Sigmoid colon (tissue), 7 donors: ENCODE data around the gene RPH3AL. TPM values are rescaled to one million over a fixed set of nuclear protein-coding genes. Genes with fewer than 3 reads are reported as not detected.
A peak's percentile ranks its signal among the peaks of the same experiment; 100 is the strongest.

Source experiments
- DNase-seq: peaks from one replicate; pipeline ENCODE4 v3.0.0-alpha.2; 2019
- H3K27ac ChIP-seq, 4 donors: fragments of 200-600 bp; sonication (generic); one replicate each; pipeline ENCODE4 v1.5.1; 2016 to 2019; ENCODE audit warnings: mild to moderate bottlenecking in 1 of 4
- H3K27me3 ChIP-seq, 3 donors: fragments of 200-600 bp; sonication (generic); one replicate each; pipeline ENCODE4 v1.5.1; 2019; ENCODE audit warnings: mild to moderate bottlenecking in 1 of 3
- H3K36me3 ChIP-seq, 4 donors: fragments of 200-600 bp; sonication (generic); one replicate each; pipeline ENCODE4 v1.5.1; 2016 to 2019
- H3K4me1 ChIP-seq, 4 donors: fragments of 200-600 bp; sonication (generic); one replicate each; pipeline ENCODE4 v1.5.1; 2017 to 2019
- H3K4me3 ChIP-seq, 4 donors: fragments of 200-600 bp; sonication (generic); one replicate each; pipeline ENCODE4 v1.5.1; 2017 to 2019; ENCODE audit warnings: mild to moderate bottlenecking in 2 of 4, moderate library complexity in 1 of 4
- H3K9me3 ChIP-seq, 4 donors: fragments of 200-600 bp in 3 of 4; sonication (generic) in 3 of 4; one replicate each; pipeline versions ENCODE4 v1.5.1 to v1.6.1; 2013 to 2019
- CTCF ChIP-seq, 4 experiments: fragments of 450-650 bp in 3 of 4; fragments of 200-600 bp in 1 of 4; IDR thresholded peaks; one replicate each; pipeline ENCODE4 v1.5.1; 2016 to 2019; ENCODE audit warnings: antibody characterized with exemption in 4 of 4, mild to moderate bottlenecking in 3 of 4, moderate library complexity in 2 of 4
- EP300 ChIP-seq, 4 donors: sonication (generic); formaldehyde crosslinking; IDR thresholded peaks; one replicate each; pipeline ENCODE4 v1.6.1; 2017; ENCODE audit warnings: antibody characterized with exemption in 4 of 4
- POLR2A ChIP-seq, 2 donors: fragments of 450-650 bp; IDR thresholded peaks; one replicate each; pipeline ENCODE4 v1.6.1; 2016; ENCODE audit warnings: antibody characterized with exemption in 2 of 2, mild to moderate bottlenecking in 2 of 2, moderate library complexity in 2 of 2
- POLR2AphosphoS5 ChIP-seq, 4 donors: sonication (generic); formaldehyde crosslinking; IDR thresholded peaks; one replicate each; pipeline ENCODE4 v1.6.1; 2017; ENCODE audit warnings: antibody characterized with exemption in 4 of 4
- WGBS, 2 donors: extraction: QIAGEN DNeasy Blood & Tissue Kit; methylation state at CpG; one replicate each; pipeline ENCODE4 v1.1.7; 2013; 5-methylcytosine and 5-hydroxymethylcytosine counted together
- intact Hi-C: fragments of 100-400 bp; cut with DNase I; formaldehyde crosslinking; loops from one replicate; pipeline ENCODE4 v1.15.1; 2023
- polyA plus RNA-seq, 3 donors: library from polyadenylated mRNA; stranded (reverse); fragments of 200-250 nt; gene quantifications; one replicate each; pipeline ENCODE4 v1.2.3, GENCODE V29; 2013
- total RNA-seq, 4 donors: library from RNA; depleted of rRNA; stranded (reverse); fragments of >200 nt; gene quantifications; one replicate each; pipeline ENCODE4 v1.1.0, GENCODE V29; 2016
- donor health status: healthy with polysubstance abuse.
- donor health status: Bipolar disorder and iron deficiency.
- donor health status: healthy.

Gene RPH3AL
- total and polyA plus RNA-seq, 7 donors, result 1.8 to 23.1 (median 12.7) TPM

DNA sequence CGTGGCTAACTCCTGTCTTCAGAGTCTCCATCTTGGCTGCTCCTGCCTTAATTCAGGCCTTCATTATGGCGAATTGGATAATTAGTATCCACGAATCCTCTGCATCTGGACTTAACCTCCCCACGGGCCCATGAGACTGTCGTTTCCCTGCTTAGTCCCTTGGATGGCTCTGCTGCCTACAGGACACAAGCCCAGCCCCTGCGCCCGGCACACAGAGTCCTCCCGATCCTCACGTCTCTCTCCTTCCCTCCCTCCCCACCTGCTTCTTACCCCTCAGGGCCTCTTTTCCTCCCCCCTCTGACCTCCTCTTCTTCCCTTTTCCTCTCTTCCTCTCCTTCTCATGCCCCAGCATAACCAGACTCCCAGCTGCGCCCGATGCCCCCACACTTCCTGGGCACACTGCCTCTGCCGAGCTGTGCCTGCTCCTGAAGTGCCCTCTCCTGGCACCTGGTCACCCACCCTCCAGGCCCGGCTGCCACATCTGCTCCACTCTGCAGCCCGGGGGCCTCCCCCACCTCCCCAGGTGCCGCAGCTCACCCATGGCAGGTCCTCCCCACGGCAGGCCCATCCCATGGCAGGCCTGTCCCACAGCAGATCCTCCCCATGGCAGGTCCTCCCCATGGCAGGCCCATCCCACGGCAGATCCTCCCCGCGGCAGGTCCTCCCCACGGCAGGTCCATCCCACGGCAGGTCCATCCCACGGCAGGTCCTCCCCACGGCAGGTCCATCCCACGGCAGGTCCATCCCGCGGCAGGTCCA is 45.9 kb downstream of the RPH3AL start:
- intact Hi-C loops, result no loop called here
- Histone ChIP-seq H3K36me3 (no peaks in the 10 kb centered on the region), H3K27me3 (no peaks in the 10 kb centered on the region), H3K27ac (peak overlapping the region in 1 of 4 donors; percentile 14), H3K9me3 (no peaks in the 10 kb centered on the region), H3K4me1 (peaks cover 0 to 23% (median 12%) of the 10 kb centered on the region in 4 donors), H3K4me3 (no peak overlapping the region)
- DNase-seq, result no peak
- WGBS, 2 donors, result 87 to 90% methylated on average over 26 of the region's 26 CpGs
- TF ChIP-seq POLR2AphosphoS5 (IDR thresholded peaks at IDR 0.05) (no peak), EP300 (IDR thresholded peaks at IDR 0.05) (no peak), CTCF (IDR thresholded peaks at IDR 0.05) (no peak), POLR2A (IDR thresholded peaks at IDR 0.05) (no peak)

GRCh38 chr17:306116-306515 is 46.5 kb downstream of the RPH3AL start:
- no peak for DNase-seq

GRCh38 chr17:305090-305976 is 47.3 kb downstream of the RPH3AL start:
- intact Hi-C loops, result no loop called here
- Histone ChIP-seq H3K36me3 (no peaks in the 10 kb centered on the region), H3K27me3 (no peaks in the 10 kb centered on the region), H3K9me3 (no peaks in the 10 kb centered on the region), H3K4me1 (peaks cover 0 to 36% (median 22%) of the 10 kb centered on the region in 4 donors), H3K27ac (no peak overlapping the region), H3K4me3 (no peak overlapping the region)
- TF ChIP-seq EP300 (IDR thresholded peaks at IDR 0.05) (no peak), POLR2AphosphoS5 (IDR thresholded peaks at IDR 0.05) (no peak), POLR2A (IDR thresholded peaks at IDR 0.05) (no peak), CTCF (IDR thresholded peaks at IDR 0.05) (no peak)
- 39 to 73% methylated on average over 28 of the region's 28 CpGs for WGBS, 2 donors
- DNase-seq, result no peak

More at GRCh38 chr17:306116-306515, 46.5 kb downstream of the RPH3AL start:
- Histone ChIP-seq H3K36me3 (no peaks in the 10 kb centered on the region), H3K9me3 (no peaks in the 10 kb centered on the region), H3K4me3 (no peak overlapping the region), H3K27ac (no peak overlapping the region), H3K4me1 (peaks cover 0 to 29% (median 17%) of the 10 kb centered on the region in 4 donors), H3K27me3 (no peaks in the 10 kb centered on the region)
- no peak for TF ChIP-seq EP300 (IDR thresholded peaks at IDR 0.05)
- TF ChIP-seq POLR2AphosphoS5 (IDR thresholded peaks at IDR 0.05), result no peak
- TF ChIP-seq CTCF (IDR thresholded peaks at IDR 0.05), result no peak
- TF ChIP-seq POLR2A (IDR thresholded peaks at IDR 0.05), result no peak
- WGBS, 2 donors, result 96% methylated on average over 16 of the region's 16 CpGs
- intact Hi-C loops, result no loop called here

- intact Hi-C loops, result no loop called here
- no peak for DNase-seq
- Histone ChIP-seq H3K27ac (no peak overlapping the region), H3K4me1 (peaks cover 0 to 40% (median 25%) of the 10 kb centered on the region in 4 donors), H3K4me3 (no peak overlapping the region), H3K36me3 (no peaks in the 10 kb centered on the region), H3K27me3 (no peaks in the 10 kb centered on the region), H3K9me3 (no peaks in the 10 kb centered on the region)
- WGBS, 2 donors, result 69 to 75% methylated on average over 10 of the region's 10 CpGs
- TF ChIP-seq POLR2A (IDR thresholded peaks at IDR 0.05) (no peak), CTCF (IDR thresholded peaks at IDR 0.05) (no peak), POLR2AphosphoS5 (IDR thresholded peaks at IDR 0.05) (no peak), EP300 (IDR thresholded peaks at IDR 0.05) (no peak)
These were observed 48.1 kb downstream of the RPH3AL start for GRCh38 chr17:304461-304860.
